Measurements from ENCODE around the gene RBM14. TPM values are rescaled to one million over a fixed set of nuclear protein-coding genes. Genes with fewer than 3 reads are reported as not detected.

The RBM14 gene
- 100 to 1,000 TPM in 1 of 2 donors, 10 to 100 TPM in 1; 90.0 to 110 TPM for total RNA-seq
- 49.3 TPM for polyA plus RNA-seq (2013, experiment 1 of 2)
- 38.8 TPM for polyA plus RNA-seq (2013, experiment 2 of 2)
- long read RNA-seq, experiment 1, transcript RBM14-201 (3 exons, 2,828 nt): major isoform, 12 of 32 reads
- long read RNA-seq, experiment 1, partial matches to known transcripts: 20 of 32 reads
- long read RNA-seq, experiment 1, other reads (novel, unspliced or antisense): 0 of 32 reads
- long read RNA-seq, experiment 2, transcript RBM14-201 (3 exons, 2,828 nt): major isoform, 65 of 79 reads
- long read RNA-seq, experiment 2, partial matches to known transcripts: 13 of 79 reads
- long read RNA-seq, experiment 2, other reads (novel, unspliced or antisense): 1 of 79 reads
- long read RNA-seq, experiment 3, transcript RBM14-201 (3 exons, 2,828 nt): major isoform, 254 of 286 reads
- long read RNA-seq, experiment 3, partial matches to known transcripts: 26 of 286 reads
- long read RNA-seq, experiment 3, other reads (novel, unspliced or antisense): 4 of 286 reads
- long read RNA-seq, experiment 4, transcript RBM14-201 (3 exons, 2,828 nt): major isoform, 7 of 8 reads
- long read RNA-seq, experiment 4, partial matches to known transcripts: 0 of 8 reads
- long read RNA-seq, experiment 4, other reads (novel, unspliced or antisense): 0 of 8 reads

- DNase-seq: peak; percentile 100
- Histone ChIP-seq H3K4me3 (ENCODE audit: low read length) (peak within 1 kb of the TSS; percentile 94), H3K36me3 (ENCODE audit: control insufficient read depth, insufficient read depth, low read length) (peaks cover 26% of the 10 kb centered on the region), H3K27me3 (ENCODE audit: control insufficient read depth, insufficient read depth, low read length, poor library complexity, severe bottlenecking) (peaks cover 4% of the 10 kb centered on the region), H3K4me1 (ENCODE audit: control insufficient read depth, insufficient read depth, low read length) (no peaks in the 10 kb centered on the region), H3K9me3 (ENCODE audit: control insufficient read depth, low read length) (no peaks in the 10 kb centered on the region), H3K27ac (ENCODE audit: low read depth, low read length) (peak within 1 kb of the TSS; percentile 97), H3K9ac (ENCODE audit: extremely low read depth, low read length, poor library complexity, severe bottlenecking) (peak within 1 kb of the TSS; percentile 97)
- TF ChIP-seq CTCF (conservative IDR thresholded peaks at IDR 0.05): no peak
- peaks cover 27% of the 10 kb centered on the region for H3K36me3 Mint-ChIP-seq (ENCODE audit: low read depth)
- 0 to 1% methylated on average over 29 to 90 of the region's 90 CpGs for WGBS, 2 experiments (ENCODE audit: insufficient coverage in 1 of 2, insufficient read length in 1 of 2)
- peaks cover 7% of the 10 kb centered on the region for H3K27me3 Mint-ChIP-seq (ENCODE audit: insufficient read depth)
- H3K9me3 Mint-ChIP-seq: no peaks in the 10 kb centered on the region
- peak within 1 kb of the TSS; percentile 99 for H3K4me3 Mint-ChIP-seq
- peaks cover 22% of the 10 kb centered on the region for H3K4me1 Mint-ChIP-seq
- peak within 1 kb of the TSS; percentile 100 for H3K27ac Mint-ChIP-seq
These were observed at the start of gene RBM14 for GRCh38 chr11:66616379-66617154. TSS of gene RBM14 (plus strand) at chr11:66616630. CDS start at chr11:66616721, 91 bp downstream.

GRCh38 chr11:66567787-66568123 lies 48.7 kb upstream of the RBM14 start:
- Histone ChIP-seq H3K27me3 (ENCODE audit: control insufficient read depth, insufficient read depth, low read length, poor library complexity, severe bottlenecking) (no peaks in the 10 kb centered on the region), H3K36me3 (ENCODE audit: control insufficient read depth, insufficient read depth, low read length) (no peaks in the 10 kb centered on the region), H3K4me3 (ENCODE audit: low read length) (no peak overlapping the region), H3K27ac (ENCODE audit: low read depth, low read length) (no peak overlapping the region), H3K9ac (ENCODE audit: extremely low read depth, low read length, poor library complexity, severe bottlenecking) (no peak overlapping the region), H3K4me1 (ENCODE audit: control insufficient read depth, insufficient read depth, low read length) (peaks cover 6% of the 10 kb centered on the region), H3K9me3 (ENCODE audit: control insufficient read depth, low read length) (peaks cover 13% of the 10 kb centered on the region)
- Mint-ChIP-seq H3K9me3 (peaks cover 23% of the 10 kb centered on the region), H3K36me3 (ENCODE audit: low read depth) (no peaks in the 10 kb centered on the region), H3K4me3 (no peak overlapping the region), H3K4me1 (peaks cover 13% of the 10 kb centered on the region), H3K27ac (no peak overlapping the region), H3K27me3 (ENCODE audit: insufficient read depth) (peaks cover 4% of the 10 kb centered on the region)
- TF ChIP-seq CTCF (conservative IDR thresholded peaks at IDR 0.05): no peak
- DNase-seq: no peak
- 87 to 91% methylated on average over 12 to 15 of the region's 15 CpGs for WGBS, 2 experiments (ENCODE audit: insufficient coverage in 1 of 2, insufficient read length in 1 of 2)

- Histone ChIP-seq H3K9ac (ENCODE audit: extremely low read depth, low read length, poor library complexity, severe bottlenecking) (no peak within 1 kb of the TSS), H3K9me3 (ENCODE audit: control insufficient read depth, low read length) (peaks cover 19% of the 10 kb centered on the region), H3K36me3 (ENCODE audit: control insufficient read depth, insufficient read depth, low read length) (no peaks in the 10 kb centered on the region), H3K27me3 (ENCODE audit: control insufficient read depth, insufficient read depth, low read length, poor library complexity, severe bottlenecking) (no peaks in the 10 kb centered on the region), H3K4me3 (ENCODE audit: low read length) (no peak within 1 kb of the TSS), H3K27ac (ENCODE audit: low read depth, low read length) (no peak within 1 kb of the TSS), H3K4me1 (ENCODE audit: control insufficient read depth, insufficient read depth, low read length) (peaks cover 6% of the 10 kb centered on the region)
- Mint-ChIP-seq H3K36me3 (ENCODE audit: low read depth) (no peaks in the 10 kb centered on the region), H3K9me3 (peaks cover 29% of the 10 kb centered on the region), H3K27me3 (ENCODE audit: insufficient read depth) (peaks cover 4% of the 10 kb centered on the region), H3K4me3 (no peak within 1 kb of the TSS), H3K4me1 (peaks cover 13% of the 10 kb centered on the region), H3K27ac (no peak within 1 kb of the TSS)
- peak; percentile 70 for DNase-seq
- 77 to 82% methylated on average over 65 to 77 of the region's 77 CpGs for WGBS, 2 experiments (ENCODE audit: insufficient coverage in 1 of 2, insufficient read length in 1 of 2)
- no peak for TF ChIP-seq CTCF (conservative IDR thresholded peaks at IDR 0.05)
These were observed 48.1 kb upstream of the RBM14 start, which contains the start of gene CTSF for GRCh38 chr11:66568124-66568916. TSS of gene CTSF (minus strand) at chr11:66568606. CDS start at chr11:66568486, 120 bp downstream.

Measured in endodermal cell (in vitro differentiated cells).